BLaER1 treated with 17β-estradiol and CSF1 and Interleukin-3, amounts not matched to agents 10 nM and 100 nM (cell line): ENCODE data around the gene MARCO.

ENCODE experiments used
- H3K27ac ChIP-seq, 11 experiments: shearing (Covaris generic); formaldehyde crosslinking; 2 replicates each; pipeline ENCODE4 v1.8.1; 2022
- H3K27me3 ChIP-seq, 11 experiments: shearing (Covaris generic); formaldehyde crosslinking; 2 replicates each; pipeline ENCODE4 v1.8.1; 2022
- H3K36me3 ChIP-seq, 11 experiments: shearing (Covaris generic); formaldehyde crosslinking; 2 replicates each; pipeline ENCODE4 v1.8.1; 2022
- H3K4me1 ChIP-seq, 10 experiments: shearing (Covaris generic); formaldehyde crosslinking; 2 replicates each; pipeline ENCODE4 v1.8.1; 2022
- H3K4me2 ChIP-seq, 11 experiments: shearing (Covaris generic); formaldehyde crosslinking; 2 replicates each; pipeline ENCODE4 v1.8.1; 2022
- H3K4me3 ChIP-seq, 10 experiments: shearing (Covaris generic); formaldehyde crosslinking; 2 replicates each; pipeline ENCODE4 v1.8.1; 2022
- H3K9ac ChIP-seq, 11 experiments: shearing (Covaris generic); formaldehyde crosslinking; 2 replicates each; pipeline ENCODE4 v1.8.1; 2022
- H3K9me3 ChIP-seq, 11 experiments: shearing (Covaris generic); formaldehyde crosslinking; replicated peaks in 1 of 11; 2 replicates each; pipeline ENCODE4 v1.8.1; 2022
- H4K20me1 ChIP-seq, 11 experiments: shearing (Covaris generic); formaldehyde crosslinking; 2 replicates each; pipeline ENCODE4 v1.8.1; 2022
- Cebpa-rat ChIP-seq, 11 experiments: shearing (Covaris generic); IDR thresholded peaks; 2 replicates each; pipeline ENCODE4 v1.8.1; 2022

MARCO gene

DNA sequence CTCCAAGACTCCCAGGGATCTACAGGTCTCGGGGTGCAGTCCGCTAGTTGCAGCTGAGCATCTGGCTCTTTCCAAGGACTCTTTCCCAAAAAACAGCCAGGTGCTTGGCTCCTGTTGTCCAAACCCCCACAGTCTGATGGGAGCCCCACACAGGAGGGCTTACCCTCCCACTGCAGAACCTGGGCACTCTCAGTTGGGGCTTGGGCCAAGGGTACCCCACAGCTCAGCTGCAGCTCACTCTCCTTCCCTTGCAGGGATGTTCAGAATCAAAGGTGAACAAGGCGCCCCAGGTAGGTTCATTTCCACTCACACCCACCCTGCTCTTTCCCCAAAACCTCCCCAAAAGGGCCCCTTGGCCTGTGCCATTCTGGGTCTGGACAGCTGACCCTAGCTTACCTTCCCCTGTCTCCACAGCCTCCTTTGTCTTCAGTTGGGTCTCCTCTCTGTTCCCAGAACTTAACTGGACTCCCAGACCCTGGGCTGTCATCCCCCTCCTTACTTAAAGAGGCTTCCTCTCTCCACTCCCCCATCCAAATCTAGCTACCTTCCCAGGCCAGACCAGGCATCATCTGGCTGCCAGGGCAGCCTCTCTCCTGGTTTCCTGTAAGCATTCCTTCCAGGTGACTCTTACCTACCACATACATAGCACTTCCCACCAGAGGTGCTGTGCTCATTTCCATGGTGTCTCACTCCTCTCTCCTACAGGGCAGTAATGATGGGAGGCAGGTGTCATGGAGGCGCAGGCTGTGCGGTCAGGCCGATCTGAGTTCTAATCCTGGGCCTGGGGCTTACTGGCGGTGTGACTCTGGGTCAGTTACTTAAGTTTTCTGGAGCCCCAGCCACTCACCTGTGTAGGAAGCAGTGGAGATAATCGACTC is 29.5 kb downstream of the MARCO start:
- Histone ChIP-seq H3K4me3 (no peak overlapping the region; a peak in 1 of 20 replicates), H3K27me3 (no peaks in the 10 kb centered on the region), H3K9ac (peak overlapping the region in 6 of 11 experiments; percentile 7 to 63 (median 34); a peak in 7 of 22 replicates), H4K20me1 (peaks cover 0 to 27% (median 0%) of the 10 kb centered on the region in 11 experiments; a peak in 3 of 22 replicates), H3K36me3 (peaks cover 0 to 96% (median 0%) of the 10 kb centered on the region in 11 experiments; a peak in 5 of 22 replicates), H3K9me3 (peaks cover 0 to 13% (median 0%) of the 10 kb centered on the region in 11 experiments; a peak in 8 of 22 replicates), H3K4me2 (peak overlapping the region; percentile 45 to 95 (median 60); a peak in 21 of 22 replicates), H3K27ac (peak overlapping the region in 8 of 11 experiments; percentile 6 to 74 (median 64); a peak in 14 of 22 replicates), H3K4me1 (peaks cover 17 to 100% (median 34%) of the 10 kb centered on the region in 10 experiments; a peak in 19 of 20 replicates)
- no peak for TF ChIP-seq Cebpa-rat (IDR thresholded peaks at IDR 0.05)

DNA sequence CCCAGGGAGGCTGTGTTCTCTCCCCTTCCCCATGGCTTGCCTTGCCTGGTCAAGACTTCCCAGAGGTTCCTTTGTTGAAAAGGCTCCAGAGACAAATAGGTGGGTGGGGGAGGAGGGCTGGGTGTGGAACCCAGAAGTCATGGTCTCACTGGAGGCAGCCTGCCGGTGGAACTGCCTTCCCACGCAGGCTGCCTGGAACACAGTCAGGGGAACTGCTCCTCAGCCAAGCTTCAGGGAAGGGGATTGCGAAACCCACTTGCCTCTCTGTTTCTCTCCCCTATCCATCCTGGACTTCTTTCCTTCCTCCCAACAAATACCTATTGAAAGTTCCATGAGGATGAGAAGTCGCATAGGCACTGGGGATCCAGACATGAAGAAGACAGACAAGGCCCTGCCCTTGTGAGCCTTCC is 31.6 kb downstream of the MARCO start:
- Histone ChIP-seq H4K20me1 (peaks cover 0 to 13% (median 0%) of the 10 kb centered on the region in 11 experiments; a peak in 1 of 22 replicates), H3K4me2 (peak overlapping the region in 5 of 11 experiments; percentile 42 to 95 (median 81); a peak in 10 of 22 replicates), H3K9me3 (peaks cover 0 to 20% (median 0%) of the 10 kb centered on the region in 11 experiments; a peak in 8 of 22 replicates), H3K9ac (peak overlapping the region in 2 of 11 experiments; percentile 32; a peak in 4 of 22 replicates), H3K27ac (peak overlapping the region in 5 of 11 experiments; percentile 4 to 66 (median 52); a peak in 6 of 22 replicates), H3K4me1 (peaks cover 17 to 97% (median 34%) of the 10 kb centered on the region in 10 experiments; a peak in 19 of 20 replicates), H3K27me3 (no peaks in the 10 kb centered on the region), H3K4me3 (no peak overlapping the region), H3K36me3 (peaks cover 0 to 99% (median 0%) of the 10 kb centered on the region in 11 experiments; a peak in 5 of 22 replicates)
- TF ChIP-seq Cebpa-rat (IDR thresholded peaks at IDR 0.05), result peak in 6 of 11 experiments; percentile 22 to 74 (median 46); a peak in 8 of 22 replicates

DNA sequence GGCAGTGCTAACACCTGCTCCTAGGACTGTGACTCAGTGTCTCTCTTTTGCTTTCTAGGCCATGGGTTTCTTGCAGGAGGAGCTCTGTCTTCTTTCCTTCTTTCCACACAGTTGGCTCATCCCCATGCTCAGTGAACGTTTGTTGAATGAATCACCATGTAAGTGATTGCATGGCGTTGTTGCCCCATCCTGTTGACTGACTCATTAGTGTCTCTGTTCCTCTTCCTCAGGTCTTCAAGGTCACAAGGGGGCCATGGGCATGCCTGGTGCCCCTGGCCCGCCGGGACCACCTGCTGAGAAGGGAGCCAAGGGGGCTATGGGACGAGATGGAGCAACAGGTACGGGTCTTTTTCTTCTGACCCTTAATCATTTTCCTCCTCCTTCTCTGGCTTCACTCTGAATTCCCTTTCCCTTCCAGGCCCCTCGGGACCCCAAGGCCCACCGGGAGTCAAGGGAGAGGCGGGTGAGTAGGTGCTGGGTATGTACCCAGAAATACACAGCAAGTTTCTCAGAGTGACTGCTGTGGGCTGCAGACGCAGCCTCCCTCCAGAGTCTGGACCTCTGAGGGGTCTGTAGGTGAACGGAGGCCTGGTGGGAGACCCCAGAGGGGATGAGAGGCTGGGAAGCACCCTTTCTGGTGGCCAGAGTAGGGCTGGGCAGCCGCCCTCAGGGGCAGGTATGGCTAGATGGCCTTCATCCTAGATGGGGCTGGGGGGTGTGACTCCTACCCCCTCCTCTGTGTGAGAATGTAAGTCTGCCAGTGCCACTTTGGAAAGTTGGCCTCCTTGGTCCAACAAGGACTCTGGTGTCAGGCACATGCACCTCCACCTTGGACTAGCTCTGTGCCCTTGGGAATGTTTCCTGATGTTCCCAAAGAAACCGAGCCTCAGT is 32.4 kb downstream of the MARCO start:
- H3K9me3 ChIP-seq, result peaks cover 0 to 20% (median 0%) of the 10 kb centered on the region in 11 experiments; a peak in 8 of 22 replicates
- H3K4me1 ChIP-seq, result peaks cover 17 to 96% (median 28%) of the 10 kb centered on the region in 10 experiments; a peak in 19 of 20 replicates
- H3K36me3 ChIP-seq, result peaks cover 0 to 99% (median 0%) of the 10 kb centered on the region in 11 experiments; a peak in 5 of 22 replicates
- peak overlapping the region in 5 of 11 experiments; percentile 42 to 95 (median 81); a peak in 9 of 22 replicates for H3K4me2 ChIP-seq
- no peak overlapping the region for H3K4me3 ChIP-seq
- peak in 3 of 11 experiments; percentile 9 to 62 (median 33); a peak in 3 of 22 replicates for TF ChIP-seq Cebpa-rat (IDR thresholded peaks at IDR 0.05)
- peak overlapping the region in 1 of 11 experiments; percentile 32; a peak in 1 of 22 replicates for H3K9ac ChIP-seq
- peak overlapping the region in 5 of 11 experiments; percentile 16 to 66 (median 52); a peak in 7 of 22 replicates for H3K27ac ChIP-seq
- H3K27me3 ChIP-seq, result no peaks in the 10 kb centered on the region
- peaks cover 0 to 15% (median 0%) of the 10 kb centered on the region in 11 experiments; a peak in 1 of 22 replicates for H4K20me1 ChIP-seq

DNA sequence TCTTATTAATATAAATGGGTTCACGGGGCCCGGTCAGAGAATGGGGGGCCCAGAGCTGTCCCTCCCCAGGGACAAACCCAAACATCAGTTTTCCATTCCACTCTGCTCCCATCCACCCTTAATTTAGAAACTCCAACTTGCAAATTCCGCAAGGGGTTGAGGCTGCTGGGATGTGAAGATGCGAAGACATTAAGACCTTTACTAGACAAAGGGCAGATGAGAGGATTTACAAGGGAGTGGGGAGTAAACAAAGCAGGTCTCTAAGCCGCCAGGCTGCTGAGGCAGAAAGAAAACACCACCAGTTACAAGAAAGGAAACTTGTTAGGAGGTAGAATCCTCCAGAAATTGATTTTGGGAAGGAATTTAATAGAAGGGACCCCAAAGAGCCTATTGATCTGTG is 33.1 kb downstream of the MARCO start:
- H3K4me1 ChIP-seq, result peaks cover 17 to 96% (median 29%) of the 10 kb centered on the region in 10 experiments; a peak in 19 of 20 replicates
- TF ChIP-seq Cebpa-rat (IDR thresholded peaks at IDR 0.05), result no peak
- no peak overlapping the region for H3K27ac ChIP-seq
- H3K9ac ChIP-seq, result no peak overlapping the region
- H3K9me3 ChIP-seq, result peaks cover 0 to 20% (median 0%) of the 10 kb centered on the region in 11 experiments; a peak in 8 of 22 replicates
- H4K20me1 ChIP-seq, result peaks cover 0 to 15% (median 0%) of the 10 kb centered on the region in 11 experiments; a peak in 1 of 22 replicates
- H3K27me3 ChIP-seq, result no peaks in the 10 kb centered on the region
- peaks cover 0 to 99% (median 0%) of the 10 kb centered on the region in 11 experiments; a peak in 5 of 22 replicates for H3K36me3 ChIP-seq
- H3K4me2 ChIP-seq, result peak overlapping the region in 4 of 11 experiments; percentile 42 to 95 (median 84); a peak in 3 of 22 replicates
- H3K4me3 ChIP-seq, result no peak overlapping the region

DNA sequence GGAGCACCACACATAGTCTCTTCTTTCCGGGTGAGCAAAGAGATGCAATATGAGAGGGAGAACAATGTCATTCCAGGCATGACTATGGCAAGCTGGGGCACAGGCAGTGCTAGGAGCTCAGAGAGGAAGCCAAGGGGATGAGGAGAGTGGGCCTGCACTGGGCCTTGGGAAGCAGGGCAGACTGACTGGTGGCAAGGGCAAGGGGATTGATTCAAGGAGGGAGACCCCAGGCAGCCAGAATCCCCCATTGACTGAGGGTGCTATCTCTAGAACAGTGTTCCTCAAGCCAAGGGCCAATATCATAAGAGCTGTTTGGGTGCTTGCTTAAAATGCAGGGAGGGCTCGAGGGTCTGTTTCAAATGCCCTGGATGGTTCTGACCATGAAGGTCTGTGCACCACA is 36.1 kb downstream of the MARCO start:
- no peak for TF ChIP-seq Cebpa-rat (IDR thresholded peaks at IDR 0.05)
- Histone ChIP-seq H3K27me3 (no peaks in the 10 kb centered on the region), H3K4me2 (peak overlapping the region in 2 of 11 experiments; percentile 11 to 38; a peak in 2 of 22 replicates), H3K27ac (no peak overlapping the region), H3K36me3 (peaks cover 0 to 99% (median 0%) of the 10 kb centered on the region in 11 experiments; a peak in 5 of 22 replicates), H4K20me1 (peaks cover 0 to 28% (median 0%) of the 10 kb centered on the region in 11 experiments; a peak in 2 of 22 replicates), H3K4me1 (peaks cover 0 to 79% (median 8%) of the 10 kb centered on the region in 10 experiments; a peak in 10 of 20 replicates), H3K4me3 (no peak overlapping the region), H3K9me3 (peaks cover 0 to 20% (median 0%) of the 10 kb centered on the region in 11 experiments; a peak in 8 of 22 replicates), H3K9ac (no peak overlapping the region)

DNA sequence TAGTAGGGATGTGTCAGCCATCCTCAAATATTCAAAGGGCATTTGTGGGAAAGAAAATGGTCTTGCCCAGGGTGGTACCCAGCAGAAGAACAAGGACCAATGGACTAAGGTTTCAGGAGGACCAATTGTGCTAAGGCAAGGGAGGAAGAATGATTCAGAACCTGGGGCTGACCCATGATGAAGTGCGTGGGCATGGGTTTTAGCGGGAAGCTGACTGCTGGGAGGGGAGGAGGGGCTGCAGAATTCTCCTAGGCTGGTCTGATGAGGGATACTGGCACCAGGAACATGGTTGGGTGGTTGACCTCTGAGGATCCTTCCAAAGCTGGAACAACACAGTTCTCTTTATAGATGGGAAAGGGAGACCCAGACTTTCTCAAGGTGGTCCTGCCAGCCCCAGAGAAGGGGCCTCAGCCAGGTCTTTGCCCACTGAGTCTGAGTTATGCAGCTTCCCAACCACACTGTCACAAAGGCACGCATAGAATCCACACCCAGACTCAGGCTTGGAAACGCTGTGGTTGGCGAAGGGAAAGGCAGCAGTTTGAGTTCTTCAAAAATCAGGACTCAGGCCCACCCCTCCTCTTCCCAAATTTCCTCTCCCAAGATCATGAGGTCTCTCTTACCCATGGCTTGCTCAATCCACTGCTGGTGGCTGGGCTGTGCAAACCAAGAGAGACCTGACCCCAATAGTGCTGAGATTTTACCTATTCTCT is 37.3 kb downstream of the MARCO start:
- H3K4me1 ChIP-seq, result peaks cover 0 to 71% (median 3%) of the 10 kb centered on the region in 10 experiments; a peak in 9 of 20 replicates

DNA sequence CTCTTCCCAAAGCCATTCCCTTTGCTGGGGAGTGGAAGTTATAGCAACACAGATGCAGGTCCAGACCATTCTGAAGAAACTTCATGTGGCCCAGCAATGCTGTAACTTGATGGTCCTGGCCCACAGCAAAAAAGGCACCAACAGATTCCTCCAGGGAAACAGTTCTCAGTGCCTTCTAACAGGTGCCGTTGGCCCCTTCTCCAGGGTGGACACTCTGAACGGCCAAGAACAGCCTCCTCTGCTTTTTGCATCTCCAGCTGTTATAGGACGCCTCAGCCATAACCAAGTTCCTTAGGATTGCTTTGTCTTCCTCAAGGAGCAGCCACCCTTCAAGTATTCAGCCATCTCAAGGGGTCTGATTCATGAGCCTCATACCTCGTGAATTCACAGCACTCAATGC is 38.0 kb downstream of the MARCO start:
- Histone ChIP-seq H3K27me3 (no peaks in the 10 kb centered on the region), H3K4me2 (peak overlapping the region in 2 of 11 experiments; percentile 15 to 51; a peak in 2 of 22 replicates), H3K36me3 (peaks cover 0 to 99% (median 0%) of the 10 kb centered on the region in 11 experiments; a peak in 5 of 22 replicates), H3K27ac (no peak overlapping the region), H3K9me3 (peaks cover 0 to 28% (median 5%) of the 10 kb centered on the region in 11 experiments; a peak in 9 of 22 replicates), H3K4me1 (peaks cover 0 to 71% (median 0%) of the 10 kb centered on the region in 10 experiments; a peak in 7 of 20 replicates), H4K20me1 (peaks cover 0 to 30% (median 0%) of the 10 kb centered on the region in 11 experiments; a peak in 2 of 22 replicates), H3K4me3 (no peak overlapping the region), H3K9ac (no peak overlapping the region)
- no peak for TF ChIP-seq Cebpa-rat (IDR thresholded peaks at IDR 0.05)

More for the DNA sequence above, 37.3 kb downstream of the MARCO start:
- Histone ChIP-seq H3K27ac (no peak overlapping the region), H3K4me3 (no peak overlapping the region), H3K27me3 (no peaks in the 10 kb centered on the region), H3K9me3 (peaks cover 0 to 22% (median 2%) of the 10 kb centered on the region in 11 experiments; a peak in 9 of 22 replicates), H3K9ac (no peak overlapping the region), H3K4me2 (peak overlapping the region in 3 of 11 experiments; percentile 15 to 51 (median 15); a peak in 3 of 22 replicates), H3K36me3 (peaks cover 0 to 99% (median 0%) of the 10 kb centered on the region in 11 experiments; a peak in 5 of 22 replicates), H4K20me1 (peaks cover 0 to 30% (median 0%) of the 10 kb centered on the region in 11 experiments; a peak in 2 of 22 replicates)
- no peak for TF ChIP-seq Cebpa-rat (IDR thresholded peaks at IDR 0.05)
